ENCODE results near the gene GALNT17.

The GALNT17 gene

GRCh38 chr7:71221549-71221948 lies 89.6 kb downstream of the GALNT17 start:
- Histone ChIP-seq H3K4me2 (ENCODE audit: low read length) (no peak overlapping the region), H3K4me3 (ENCODE audit: low read depth, low read length) (no peak overlapping the region), H3K79me1 (ENCODE audit: low read length) (no peaks in the 10 kb centered on the region), H3K79me2 (ENCODE audit: control insufficient read depth, insufficient read depth, low read length, poor library complexity) (no peaks in the 10 kb centered on the region), H3K4me1 (ENCODE audit: control insufficient read depth in 1 of 2, insufficient read depth in 2 of 2, low read length in 2 of 2) (no peaks in the 10 kb centered on the region), H4K12ac (ENCODE audit: low read depth, low read length) (no peak overlapping the region), H3K27ac (ENCODE audit: low read depth, low read length) (no peak overlapping the region), H3K23ac (ENCODE audit: low read length) (no peak overlapping the region), H3K14ac (ENCODE audit: low read length) (no peak overlapping the region), H2BK5ac (ENCODE audit: low read depth, low read length, poor library complexity) (no peak overlapping the region), H2AFZ (ENCODE audit: insufficient read depth, low read length, poor library complexity) (no peak overlapping the region), H2BK12ac (ENCODE audit: low read length) (no peak overlapping the region), H3K9me3 (ENCODE audit: insufficient read depth, low read depth, low read length) (peaks cover 2% of the 10 kb centered on the region), H3K9ac (ENCODE audit: low read length) (no peak overlapping the region), H3K4ac (ENCODE audit: low read depth, low read length) (no peak overlapping the region), H2AK5ac (ENCODE audit: low read length) (no peak overlapping the region), H3K18ac (ENCODE audit: low read length) (no peak overlapping the region), H4K91ac (ENCODE audit: low read depth, low read length) (no peak overlapping the region), H3K36me3 (ENCODE audit: control insufficient read depth in 1 of 2, insufficient read depth in 2 of 2, low read length in 2 of 2) (no peaks in the 10 kb centered on the region), H2BK120ac (ENCODE audit: insufficient read depth, low read length, poor library complexity) (no peak overlapping the region), H3K27me3 (ENCODE audit: insufficient read depth, low read length) (no peaks in the 10 kb centered on the region), H4K8ac (ENCODE audit: low read depth, low read length) (no peak overlapping the region)
- no CpG with 5 or more reads among the region's 3 CpGs for WGBS (ENCODE audit: extremely low coverage, insufficient coverage, insufficient read length)
- DNase-seq = peak in 1 of 2 donors; percentile 1

DNA sequence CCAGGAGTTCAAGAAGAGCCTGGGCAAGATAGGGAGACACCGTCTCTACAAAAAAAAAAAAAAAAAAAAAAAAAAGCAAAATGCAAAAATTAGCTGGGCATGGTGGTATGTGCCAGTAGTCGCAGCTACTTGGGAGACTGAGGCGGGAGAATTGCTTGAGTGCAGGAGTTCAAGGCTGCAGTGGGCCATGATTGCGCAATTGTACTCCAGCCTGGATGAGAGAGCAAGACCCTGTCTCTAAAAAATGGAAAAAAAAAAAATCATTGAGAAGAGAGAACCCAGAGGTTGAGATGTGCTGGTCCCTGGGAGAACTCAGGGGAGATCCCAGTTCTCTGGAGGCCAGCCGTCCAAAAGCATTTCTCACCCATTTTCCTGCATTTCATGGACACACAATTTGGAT lies 95.2 kb downstream of the GALNT17 start:
- H3K36me3 ChIP-seq (ENCODE audit: control insufficient read depth in 1 of 2, insufficient read depth in 2 of 2, low read length in 2 of 2) = no peaks in the 10 kb centered on the region
- H3K4ac ChIP-seq (ENCODE audit: low read depth, low read length) = no peak overlapping the region
- H2AK5ac ChIP-seq (ENCODE audit: low read length) = no peak overlapping the region
- no peak overlapping the region for H2BK5ac ChIP-seq (ENCODE audit: low read depth, low read length, poor library complexity)
- H3K4me1 ChIP-seq (ENCODE audit: control insufficient read depth in 1 of 2, insufficient read depth in 2 of 2, low read length in 2 of 2) = no peaks in the 10 kb centered on the region
- no peak overlapping the region for H3K14ac ChIP-seq (ENCODE audit: low read length)
- H3K9me3 ChIP-seq (ENCODE audit: insufficient read depth, low read depth, low read length) = peaks cover 6% of the 10 kb centered on the region
- H3K9ac ChIP-seq (ENCODE audit: low read length) = no peak overlapping the region
- no peak overlapping the region for H3K18ac ChIP-seq (ENCODE audit: low read length)
- WGBS (ENCODE audit: extremely low coverage, insufficient coverage, insufficient read length) = no CpG with 5 or more reads among the region's 5 CpGs
- H4K12ac ChIP-seq (ENCODE audit: low read depth, low read length) = no peak overlapping the region
- H4K91ac ChIP-seq (ENCODE audit: low read depth, low read length) = no peak overlapping the region
- H2BK120ac ChIP-seq (ENCODE audit: insufficient read depth, low read length, poor library complexity) = no peak overlapping the region
- H2AFZ ChIP-seq (ENCODE audit: insufficient read depth, low read length, poor library complexity) = no peak overlapping the region
- no peak overlapping the region for H2BK12ac ChIP-seq (ENCODE audit: low read length)
- H3K23ac ChIP-seq (ENCODE audit: low read length) = no peak overlapping the region
- no peaks in the 10 kb centered on the region for H3K79me2 ChIP-seq (ENCODE audit: control insufficient read depth, insufficient read depth, low read length, poor library complexity)
- no peak for DNase-seq
- no peak overlapping the region for H3K27ac ChIP-seq (ENCODE audit: low read depth, low read length)
- H3K27me3 ChIP-seq (ENCODE audit: insufficient read depth, low read length) = no peaks in the 10 kb centered on the region
- no peaks in the 10 kb centered on the region for H3K79me1 ChIP-seq (ENCODE audit: low read length)
- no peak overlapping the region for H4K8ac ChIP-seq (ENCODE audit: low read depth, low read length)
- H3K4me3 ChIP-seq (ENCODE audit: low read depth, low read length) = no peak overlapping the region
- no peak overlapping the region for H3K4me2 ChIP-seq (ENCODE audit: low read length)

DNA sequence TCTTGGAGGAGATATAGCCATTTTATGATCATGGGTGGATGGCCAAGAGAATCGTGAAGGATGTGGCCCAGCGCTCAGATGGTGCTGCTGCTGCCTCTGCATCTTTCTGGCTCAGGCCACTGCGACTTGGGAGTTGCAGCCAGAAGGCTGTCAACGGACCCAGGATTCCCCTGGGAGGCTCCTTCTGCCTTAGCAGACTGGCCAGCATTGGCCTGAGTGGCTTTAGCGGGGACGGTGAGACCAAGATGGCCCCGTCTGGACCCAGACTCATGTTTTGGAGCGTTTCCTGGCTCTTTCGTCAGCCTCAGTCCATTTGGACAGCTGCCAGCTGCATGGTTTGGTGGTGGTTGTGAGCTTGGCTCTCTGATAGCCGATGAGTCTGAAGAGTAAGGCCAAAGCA lies 97.2 kb downstream of the GALNT17 start:
- Histone ChIP-seq H4K8ac (ENCODE audit: low read depth, low read length) (no peak overlapping the region), H3K4me3 (ENCODE audit: low read depth, low read length) (no peak overlapping the region), H3K14ac (ENCODE audit: low read length) (no peak overlapping the region), H3K4ac (ENCODE audit: low read depth, low read length) (no peak overlapping the region), H3K79me2 (ENCODE audit: control insufficient read depth, insufficient read depth, low read length, poor library complexity) (no peaks in the 10 kb centered on the region), H4K12ac (ENCODE audit: low read depth, low read length) (no peak overlapping the region), H4K91ac (ENCODE audit: low read depth, low read length) (no peak overlapping the region), H2BK120ac (ENCODE audit: insufficient read depth, low read length, poor library complexity) (no peak overlapping the region), H3K4me1 (ENCODE audit: control insufficient read depth in 1 of 2, insufficient read depth in 2 of 2, low read length in 2 of 2) (no peaks in the 10 kb centered on the region), H3K9ac (ENCODE audit: low read length) (no peak overlapping the region), H2AK5ac (ENCODE audit: low read length) (no peak overlapping the region), H3K18ac (ENCODE audit: low read length) (no peak overlapping the region), H2BK12ac (ENCODE audit: low read length) (no peak overlapping the region), H3K79me1 (ENCODE audit: low read length) (no peaks in the 10 kb centered on the region), H3K23ac (ENCODE audit: low read length) (no peak overlapping the region), H3K27me3 (ENCODE audit: insufficient read depth, low read length) (no peaks in the 10 kb centered on the region), H2AFZ (ENCODE audit: insufficient read depth, low read length, poor library complexity) (no peak overlapping the region), H3K4me2 (ENCODE audit: low read length) (no peak overlapping the region), H3K9me3 (ENCODE audit: insufficient read depth, low read depth, low read length) (peaks cover 6% of the 10 kb centered on the region), H3K36me3 (ENCODE audit: control insufficient read depth in 1 of 2, insufficient read depth in 2 of 2, low read length in 2 of 2) (no peaks in the 10 kb centered on the region), H2BK5ac (ENCODE audit: low read depth, low read length, poor library complexity) (no peak overlapping the region), H3K27ac (ENCODE audit: low read depth, low read length) (no peak overlapping the region)
- DNase-seq = no peak
- no CpG with 5 or more reads among the region's 10 CpGs for WGBS (ENCODE audit: extremely low coverage, insufficient coverage, insufficient read length)

GRCh38 chr7:71229699-71230098 lies 97.8 kb downstream of the GALNT17 start:
- Histone ChIP-seq H3K14ac (ENCODE audit: low read length) (no peak overlapping the region), H3K9ac (ENCODE audit: low read length) (no peak overlapping the region), H4K12ac (ENCODE audit: low read depth, low read length) (no peak overlapping the region), H3K4me2 (ENCODE audit: low read length) (no peak overlapping the region), H3K4me3 (ENCODE audit: low read depth, low read length) (no peak overlapping the region), H2AFZ (ENCODE audit: insufficient read depth, low read length, poor library complexity) (no peak overlapping the region), H4K8ac (ENCODE audit: low read depth, low read length) (no peak overlapping the region), H3K4ac (ENCODE audit: low read depth, low read length) (no peak overlapping the region), H2BK12ac (ENCODE audit: low read length) (no peak overlapping the region), H3K9me3 (ENCODE audit: insufficient read depth, low read depth, low read length) (peaks cover 6% of the 10 kb centered on the region), H4K91ac (ENCODE audit: low read depth, low read length) (no peak overlapping the region), H3K23ac (ENCODE audit: low read length) (no peak overlapping the region), H2BK120ac (ENCODE audit: insufficient read depth, low read length, poor library complexity) (no peak overlapping the region), H3K18ac (ENCODE audit: low read length) (no peak overlapping the region), H3K27ac (ENCODE audit: low read depth, low read length) (no peak overlapping the region), H3K79me1 (ENCODE audit: low read length) (no peaks in the 10 kb centered on the region), H3K4me1 (ENCODE audit: control insufficient read depth in 1 of 2, insufficient read depth in 2 of 2, low read length in 2 of 2) (no peaks in the 10 kb centered on the region), H3K27me3 (ENCODE audit: insufficient read depth, low read length) (no peaks in the 10 kb centered on the region), H3K36me3 (ENCODE audit: control insufficient read depth in 1 of 2, insufficient read depth in 2 of 2, low read length in 2 of 2) (no peaks in the 10 kb centered on the region), H3K79me2 (ENCODE audit: control insufficient read depth, insufficient read depth, low read length, poor library complexity) (no peaks in the 10 kb centered on the region), H2BK5ac (ENCODE audit: low read depth, low read length, poor library complexity) (no peak overlapping the region), H2AK5ac (ENCODE audit: low read length) (no peak overlapping the region)
- no peak for DNase-seq
- WGBS (ENCODE audit: extremely low coverage, insufficient coverage, insufficient read length) = no CpG with 5 or more reads among the region's 6 CpGs
